Caco-2 (cell line): ENCODE data around the gene TSSK6. TPM values are rescaled to one million over a fixed set of nuclear protein-coding genes. Genes with fewer than 3 reads are reported as not detected.

Source experiments
- BruUV-seq: library from RNA; stranded (reverse); fragments of 400-500 nt; replicated peaks from 2 replicates; lab custom pipeline; 2021; lab: Mats Ljungman, UMichigan
- CTCF ChIA-PET: fragments of 300-600 bp; sonication (Branson Sonifier 250); formaldehyde crosslinking; loops from one replicate; lab custom pipeline; 2022; ENCODE audit warnings: antibody characterized with exemption; lab: Charles Lee
- POLR2A ChIA-PET: fragments of 300-600 bp; sonication (Branson Sonifier 250); formaldehyde crosslinking; loops from one replicate; lab custom pipeline; 2022; ENCODE audit warnings: antibody characterized with exemption; lab: Charles Lee
- DNase-seq, 2 experiments: peaks; one replicate each; pipeline versions ENCODE4 v3.0.0 to v3.0.0-alpha.2; 2020 to 2022
- H3K27me3 ChIP-seq: replicated peaks from 2 replicates; pipeline ENCODE4 v1.6.0; 2011; ENCODE audit warnings: low read length; ENCODE audit not compliant: control insufficient read depth, insufficient read depth
- H3K36me3 ChIP-seq: 2 replicates; pipeline ENCODE4 v1.5.1; 2011; ENCODE audit warnings: low read length; ENCODE audit not compliant: control insufficient read depth, insufficient read depth
- H3K4me1 ChIP-seq: fragments of 250-450 bp; sonication (Bioruptor Pico); 2 replicates; pipeline ENCODE4 v1.5.1; 2020; ENCODE audit warnings: mild to moderate bottlenecking
- H3K4me3 ChIP-seq: 2 replicates; pipeline ENCODE4 v1.5.1; 2011; ENCODE audit warnings: low read depth, mild to moderate bottlenecking, control low read depth, low read length
- H3K9me3 ChIP-seq: fragments of 250-450 bp; sonication (Bioruptor Pico); 2 replicates; pipeline ENCODE4 v1.5.1; 2020; ENCODE audit warnings: mild to moderate bottlenecking, moderate library complexity
- H3K27ac Mint-ChIP-seq: one replicate; pipeline ENCODE4 v1.8.0; 2022; ENCODE audit warnings: mixed read lengths; ENCODE audit not compliant: unreplicated experiment
- H3K27me3 Mint-ChIP-seq: one replicate; pipeline ENCODE4 v1.8.0; 2022; ENCODE audit warnings: mixed read lengths; ENCODE audit not compliant: insufficient read depth, unreplicated experiment
- H3K36me3 Mint-ChIP-seq: one replicate; pipeline ENCODE4 v1.8.0; 2022; ENCODE audit warnings: mild to moderate bottlenecking, mixed read lengths; ENCODE audit not compliant: insufficient read depth, unreplicated experiment
- H3K4me1 Mint-ChIP-seq: one replicate; pipeline ENCODE4 v1.8.0; 2022; ENCODE audit warnings: low read depth, mixed read lengths; ENCODE audit not compliant: unreplicated experiment
- H3K4me3 Mint-ChIP-seq: one replicate; pipeline ENCODE4 v1.8.0; 2022; ENCODE audit warnings: mild to moderate bottlenecking, moderate library complexity, mixed read lengths; ENCODE audit not compliant: unreplicated experiment
- H3K9me3 Mint-ChIP-seq: one replicate; pipeline ENCODE4 v1.8.0; 2022; ENCODE audit warnings: mixed read lengths; ENCODE audit not compliant: unreplicated experiment
- CTCF ChIP-seq, 2 experiments: fragments of 200-600 bp in 1 of 2; IDR thresholded peaks; 1 replicate in 1 of 2; 2 replicates in 1 of 2; pipeline versions ENCODE4 v1.5.1 to v1.8.0; 2011 to 2022; ENCODE audit warnings: antibody characterized with exemption in 1 of 2, control low read depth in 1 of 2, inconsistent platforms in 1 of 2, low read depth in 1 of 2, low read length in 1 of 2, mild to moderate bottlenecking in 1 of 2, moderate library complexity in 1 of 2; ENCODE audit not compliant: insufficient read depth in 1 of 2, severe bottlenecking in 1 of 2, unreplicated experiment in 1 of 2
- intact Hi-C: fragments of 100-400 bp; cut with micrococcal nuclease; formaldehyde crosslinking; loops from one replicate; pipeline ENCODE4 v1.10.0; 2022; ENCODE audit not compliant: unreplicated experiment
- total RNA-seq: library from RNA; stranded (reverse); gene quantifications from 2 replicates; pipeline ENCODE4 v1.2.3, GENCODE V29; 2022

TSSK6 gene
- total RNA-seq, 1 experiment from 2014 or later = 3.8 TPM

GRCh38 chr19:19466201-19466600 lies 49.1 kb downstream of the TSSK6 start:
- peaks cover 23% of the 10 kb centered on the region for H3K9me3 Mint-ChIP-seq
- H3K27ac Mint-ChIP-seq = peak overlapping the region; percentile 2
- H3K36me3 Mint-ChIP-seq = peaks cover 66% of the 10 kb centered on the region
- no peak overlapping the region for H3K4me3 ChIP-seq
- peaks cover 39% of the 10 kb centered on the region for H3K4me1 Mint-ChIP-seq
- no TSS peak for BruUV-seq
- peaks cover 10% of the 10 kb centered on the region for H3K36me3 ChIP-seq
- ChIA-PET CTCF (interaction anchor here (0.6 kb wide), 1 partner anchor 41 kb away, joined by 4 read pairs; no protein-coding TSS in a partner anchor), POLR2A (no interaction called here)
- H3K4me3 Mint-ChIP-seq = peak overlapping the region; percentile 10
- no peaks in the 10 kb centered on the region for H3K27me3 Mint-ChIP-seq
- no peaks in the 10 kb centered on the region for H3K27me3 ChIP-seq
- intact Hi-C loops = no loop called here
- no peak for TF ChIP-seq CTCF (IDR thresholded peaks at IDR 0.05; ENCODE audit: insufficient read depth in 1 of 2, low read depth in 1 of 2, low read length in 1 of 2, severe bottlenecking in 1 of 2, unreplicated experiment in 1 of 2)
- no peaks in the 10 kb centered on the region for H3K9me3 ChIP-seq
- H3K4me1 ChIP-seq = peaks cover 42% of the 10 kb centered on the region
- no peak for DNase-seq

GRCh38 chr19:19465436-19466070 lies 49.8 kb downstream of the TSSK6 start:
- DNase-seq = no peak
- POLR2A ChIA-PET = no interaction called here
- peaks cover 10% of the 10 kb centered on the region for H3K36me3 ChIP-seq

More at GRCh38 chr19:19465436-19466070, 49.8 kb downstream of the TSSK6 start:
- H3K9me3 ChIP-seq = no peaks in the 10 kb centered on the region
- H3K27ac Mint-ChIP-seq = peak overlapping the region; percentile 96
- peak overlapping the region; percentile 67 for H3K4me3 Mint-ChIP-seq
- peaks cover 42% of the 10 kb centered on the region for H3K4me1 ChIP-seq
- H3K4me3 ChIP-seq = no peak overlapping the region
- H3K4me1 Mint-ChIP-seq = peaks cover 46% of the 10 kb centered on the region
- H3K27me3 Mint-ChIP-seq = no peaks in the 10 kb centered on the region
- peaks cover 23% of the 10 kb centered on the region for H3K9me3 Mint-ChIP-seq
- intact Hi-C loops = no loop called here
- no peak for TF ChIP-seq CTCF (IDR thresholded peaks at IDR 0.05; ENCODE audit: insufficient read depth in 1 of 2, low read depth in 1 of 2, low read length in 1 of 2, severe bottlenecking in 1 of 2, unreplicated experiment in 1 of 2)
- peaks cover 67% of the 10 kb centered on the region for H3K36me3 Mint-ChIP-seq
- CTCF ChIA-PET = interaction anchor here (0.6 kb wide), 1 partner anchor 40 kb away, joined by 4 read pairs; no protein-coding TSS in a partner anchor
- H3K27me3 ChIP-seq = no peaks in the 10 kb centered on the region
- no TSS peak for BruUV-seq
